ENCODE data around the gene PHC2. TPM values are rescaled to one million over a fixed set of nuclear protein-coding genes. Genes with fewer than 3 reads are reported as not detected.

Gene PHC2
- total RNA-seq, 1 donor from 2014 or later, result 105 TPM

DNA sequence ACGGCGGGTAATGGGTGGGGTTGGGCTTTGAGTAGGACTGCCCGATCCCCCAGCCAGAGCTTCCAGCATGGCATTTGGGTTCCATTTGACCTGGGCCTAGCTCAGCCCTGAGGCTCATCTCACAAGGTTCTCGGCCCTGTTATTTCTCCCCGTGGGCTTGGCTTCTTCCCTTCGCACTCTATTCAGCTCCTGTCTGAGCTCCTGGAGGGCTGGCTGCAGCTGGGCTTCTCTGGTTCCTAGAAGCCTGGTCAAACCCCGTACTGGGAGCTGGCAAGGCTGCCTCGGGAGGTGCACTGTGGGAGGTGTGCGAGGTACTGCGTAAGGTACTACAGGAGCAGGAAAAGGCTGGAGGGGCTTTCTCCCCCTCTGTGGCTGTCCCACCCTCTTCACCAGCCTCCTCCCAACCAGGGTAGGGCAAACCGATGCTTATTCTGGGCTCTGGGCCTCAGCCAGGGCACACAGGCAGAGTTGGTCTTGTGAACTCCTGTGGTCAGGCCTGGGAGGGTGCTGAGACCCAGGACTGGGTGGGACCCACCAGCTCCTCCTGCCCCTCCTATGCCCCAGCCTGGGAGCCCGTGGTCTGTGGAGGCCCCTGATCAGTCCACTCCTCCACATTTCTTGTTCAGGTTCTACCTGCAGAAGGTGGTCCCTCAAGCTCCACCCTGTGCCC, 110.8 kb downstream of the PHC2 start:
- H3K27ac ChIP-seq, result no peak overlapping the region
- H3K27me3 ChIP-seq (ENCODE audit: low read depth), result no peaks in the 10 kb centered on the region
- peak; percentile 44 for DNase-seq
- intact Hi-C loops (cut with DNase I), result no loop called here
- ATAC-seq, result peak; percentile 24 to 27
- H3K4me3 ChIP-seq, result no peak overlapping the region
- peaks cover 31% of the 10 kb centered on the region for H3K36me3 ChIP-seq
- TF ChIP-seq, protein P1, sequence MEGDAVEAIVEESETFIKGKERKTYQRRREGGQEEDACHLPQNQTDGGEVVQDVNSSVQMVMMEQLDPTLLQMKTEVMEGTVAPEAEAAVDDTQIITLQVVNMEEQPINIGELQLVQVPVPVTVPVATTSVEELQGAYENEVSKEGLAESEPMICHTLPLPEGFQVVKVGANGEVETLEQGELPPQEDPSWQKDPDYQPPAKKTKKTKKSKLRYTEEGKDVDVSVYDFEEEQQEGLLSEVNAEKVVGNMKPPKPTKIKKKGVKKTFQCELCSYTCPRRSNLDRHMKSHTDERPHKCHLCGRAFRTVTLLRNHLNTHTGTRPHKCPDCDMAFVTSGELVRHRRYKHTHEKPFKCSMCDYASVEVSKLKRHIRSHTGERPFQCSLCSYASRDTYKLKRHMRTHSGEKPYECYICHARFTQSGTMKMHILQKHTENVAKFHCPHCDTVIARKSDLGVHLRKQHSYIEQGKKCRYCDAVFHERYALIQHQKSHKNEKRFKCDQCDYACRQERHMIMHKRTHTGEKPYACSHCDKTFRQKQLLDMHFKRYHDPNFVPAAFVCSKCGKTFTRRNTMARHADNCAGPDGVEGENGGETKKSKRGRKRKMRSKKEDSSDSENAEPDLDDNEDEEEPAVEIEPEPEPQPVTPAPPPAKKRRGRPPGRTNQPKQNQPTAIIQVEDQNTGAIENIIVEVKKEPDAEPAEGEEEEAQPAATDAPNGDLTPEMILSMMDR (IDR thresholded peaks at IDR 0.05), result no peak
- no peaks in the 10 kb centered on the region for H3K9me3 ChIP-seq
- no peaks in the 10 kb centered on the region for H3K4me1 ChIP-seq

DNA sequence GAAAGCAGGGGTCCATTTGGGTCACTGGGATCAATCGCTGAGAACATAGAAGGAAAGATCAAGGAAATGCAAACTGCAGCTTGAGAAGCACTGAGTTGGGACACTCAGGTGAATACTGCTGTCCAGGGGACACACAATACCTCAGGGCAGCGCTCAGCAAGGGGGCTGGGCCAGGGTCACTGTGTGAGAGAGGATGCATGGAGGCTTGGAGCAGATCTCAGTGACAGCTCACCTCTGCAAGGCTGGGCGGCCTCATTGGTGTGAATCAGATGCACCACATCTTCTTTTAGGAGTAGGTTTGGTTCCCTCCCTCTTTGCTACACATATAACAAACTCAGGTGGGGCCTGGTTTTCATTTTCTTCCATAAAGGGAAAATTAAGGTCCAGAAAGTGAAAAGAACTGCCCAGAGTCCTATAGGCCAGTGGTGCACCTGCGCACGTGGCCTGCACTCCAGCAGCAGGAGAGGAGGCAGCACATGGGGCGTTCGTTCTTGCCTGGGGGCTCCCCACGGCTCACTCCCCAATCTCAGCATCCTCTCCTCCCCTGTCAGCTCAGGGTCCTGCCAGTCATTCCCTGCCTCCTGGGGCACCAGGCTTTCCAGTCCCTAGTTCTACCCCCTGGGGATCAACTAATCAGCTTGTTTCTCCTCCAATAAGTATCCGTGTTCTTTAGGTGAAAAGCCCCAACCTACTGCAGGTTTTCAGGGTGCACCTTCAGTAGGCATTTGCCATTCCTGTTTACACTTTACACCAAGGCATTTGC, 111.5 kb downstream of the PHC2 start:
- H3K27me3 ChIP-seq (ENCODE audit: low read depth), result no peaks in the 10 kb centered on the region
- intact Hi-C loops (cut with DNase I), result no loop called here
- ATAC-seq (no peak), DNase-seq (peak; percentile 41)
- no peak overlapping the region for H3K27ac ChIP-seq
- H3K4me3 ChIP-seq, result no peak overlapping the region
- H3K9me3 ChIP-seq, result no peaks in the 10 kb centered on the region
- TF ChIP-seq, protein P1 (IDR thresholded peaks at IDR 0.05), result no peak
- H3K36me3 ChIP-seq, result peaks cover 24% of the 10 kb centered on the region
- no peaks in the 10 kb centered on the region for H3K4me1 ChIP-seq

DNA sequence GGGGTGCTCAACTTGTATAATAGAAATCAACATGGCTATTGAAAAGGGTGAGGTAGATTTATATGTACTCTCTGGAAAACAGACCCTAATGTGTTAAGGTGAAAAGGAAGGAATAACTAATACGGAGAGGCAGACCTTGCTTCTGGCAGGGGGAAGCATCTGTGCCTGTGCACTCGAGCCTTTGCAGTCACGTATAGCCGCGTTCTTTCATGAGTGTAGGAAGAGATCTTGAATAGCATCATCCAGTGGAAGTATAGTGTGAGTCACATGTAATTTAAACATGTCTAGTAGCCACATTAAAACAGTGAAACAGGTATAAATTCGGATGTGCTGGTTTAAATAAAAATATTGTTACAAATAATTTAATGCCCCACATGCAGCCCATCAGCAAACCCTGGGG, 112.9 kb downstream of the PHC2 start:
- ATAC-seq, result no peak
- Histone ChIP-seq H3K27me3 (ENCODE audit: low read depth) (no peaks in the 10 kb centered on the region), H3K27ac (no peak overlapping the region), H3K4me3 (no peak overlapping the region), H3K36me3 (peaks cover 9% of the 10 kb centered on the region), H3K9me3 (no peaks in the 10 kb centered on the region), H3K4me1 (no peaks in the 10 kb centered on the region)
- intact Hi-C loops (cut with DNase I), result no loop called here
- TF ChIP-seq, protein P1 (IDR thresholded peaks at IDR 0.05), result no peak
- no peak for DNase-seq

DNA sequence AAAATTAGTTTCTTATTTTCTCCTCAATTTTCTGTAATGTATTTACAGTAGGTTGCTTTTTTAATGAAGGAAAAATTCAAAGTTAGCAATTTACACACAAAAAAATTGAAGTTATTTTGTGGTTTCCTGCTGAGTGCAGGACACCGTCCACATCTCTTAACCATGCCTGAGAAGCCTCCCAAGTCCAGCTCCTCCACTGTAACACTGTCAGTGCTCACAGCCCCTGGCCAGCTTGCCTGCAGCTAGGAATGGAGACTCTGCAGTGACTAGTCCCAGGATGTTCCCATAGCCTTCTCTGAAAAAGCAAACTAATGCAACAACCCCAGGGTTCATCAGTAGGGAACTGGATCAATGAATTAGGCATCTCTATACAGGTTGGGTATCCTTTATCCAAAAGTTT, 113.5 kb downstream of the PHC2 start:
- Histone ChIP-seq H3K36me3 (peaks cover 3% of the 10 kb centered on the region), H3K4me1 (no peaks in the 10 kb centered on the region), H3K27ac (no peak overlapping the region), H3K4me3 (no peak overlapping the region), H3K27me3 (ENCODE audit: low read depth) (no peaks in the 10 kb centered on the region), H3K9me3 (no peaks in the 10 kb centered on the region)
- no peak for DNase-seq
- TF ChIP-seq, protein P1 (IDR thresholded peaks at IDR 0.05), result no peak
- no peak for ATAC-seq
- intact Hi-C loops (cut with DNase I), result no loop called here

DNA sequence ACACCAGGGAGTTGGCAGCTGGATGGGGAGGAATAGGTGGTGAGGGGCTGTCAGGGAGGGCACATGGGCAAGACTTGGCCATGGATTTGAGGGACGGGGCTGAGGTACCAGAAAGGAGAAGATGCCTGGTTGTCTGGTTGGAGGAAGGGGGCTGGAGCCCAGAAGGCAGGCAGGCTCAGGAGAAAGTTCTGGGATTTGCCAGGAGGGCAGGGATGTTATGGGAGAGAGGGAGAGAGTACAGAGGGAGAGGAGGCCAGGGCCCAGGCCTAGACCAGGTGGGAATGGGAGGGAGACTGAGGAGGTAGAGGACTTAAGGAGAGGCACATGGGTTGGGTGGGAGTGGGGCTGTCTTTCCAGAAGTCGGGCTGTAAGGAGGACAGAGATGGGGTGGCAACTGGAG, 114.3 kb downstream of the PHC2 start:
- ATAC-seq, result no peak
- intact Hi-C loops (cut with DNase I), result no loop called here
- no peak overlapping the region for H3K27ac ChIP-seq

More for the DNA sequence above, 114.3 kb downstream of the PHC2 start:
- H3K4me1 ChIP-seq, result no peaks in the 10 kb centered on the region
- H3K36me3 ChIP-seq, result no peaks in the 10 kb centered on the region
- TF ChIP-seq, protein P1 (IDR thresholded peaks at IDR 0.05), result no peak
- peak; percentile 9 for DNase-seq
- H3K4me3 ChIP-seq, result no peak overlapping the region
- no peaks in the 10 kb centered on the region for H3K27me3 ChIP-seq (ENCODE audit: low read depth)
- H3K9me3 ChIP-seq, result no peaks in the 10 kb centered on the region
